NCI-H1092 treated with DMSO at 0.1 percent for 48 hours (cell line): ENCODE measurements around the gene SMYD1.

ENCODE experiments used
- DNase-seq: peaks from one replicate; lab custom pipeline; 2025; lab: John Stamatoyannopoulos, UW

SMYD1 gene

GRCh38 chr2:88144914-88145497 is 77.4 kb downstream of the SMYD1 start:
- DNase-seq, result no peak

- DNase-seq, result no peak
Observed at GRCh38 chr2:88146590-88146989, 79.0 kb downstream of the SMYD1 start.

- DNase-seq, result no peak
Observed at GRCh38 chr2:88147145-88147544, 79.5 kb downstream of the SMYD1 start.

GRCh38 chr2:88148929-88149438 is 81.4 kb downstream of the SMYD1 start:
- no peak for DNase-seq

GRCh38 chr2:88159481-88159880 is 91.9 kb downstream of the SMYD1 start:
- no peak for DNase-seq

GRCh38 chr2:88159955-88160415 is 92.4 kb downstream of the SMYD1 start:
- DNase-seq, result peak; percentile 19

GRCh38 chr2:88160517-88160916 is 92.9 kb downstream of the SMYD1 start:
- DNase-seq, result no peak

- no peak for DNase-seq
Observed at GRCh38 chr2:88161446-88162244, 94.0 kb downstream of the SMYD1 start.
